ENCODE data around the gene HOOK2. TPM values are rescaled to one million over a fixed set of nuclear protein-coding genes. Genes with fewer than 3 reads are reported as not detected.
"Not testable (repeated sequence)": the region's sequence is repeated elsewhere in the genome, so short reads cannot be mapped to it uniquely, and the experiment has no call there.

The HOOK2 gene
- total RNA-seq, 2 donors from 2014 or later: 14.9 to 19.3 TPM

- Mint-ChIP-seq H3K36me3 (ENCODE audit: low read depth) (no peaks in the 10 kb centered on the region), H3K27ac (peak within 1 kb of the TSS; percentile 95), H3K4me1 (peaks cover 31% of the 10 kb centered on the region), H3K27me3 (no peaks in the 10 kb centered on the region), H3K4me3 (peak within 1 kb of the TSS; percentile 96)
- ATAC-seq: peak; percentile 42
- H3K9me3 ChIP-seq (ENCODE audit: control insufficient read depth, low read length, poor library complexity, severe bottlenecking): no peaks in the 10 kb centered on the region
- DNase-seq: peak; percentile 30 to 38 (median 32)
These were observed 51.5 kb downstream of the HOOK2 start, which contains the start of gene TNPO2 for GRCh38 chr19:12723641-12724426. Gene TNPO2 (minus strand): TSS chr19:12723932. CDS start chr19:12720977, 2,955 bp downstream.

- peak overlapping the region; percentile 96 for H3K4me3 Mint-ChIP-seq
- H3K4me1 Mint-ChIP-seq: peaks cover 31% of the 10 kb centered on the region
- H3K9me3 ChIP-seq (ENCODE audit: control insufficient read depth, low read length, poor library complexity, severe bottlenecking): no peaks in the 10 kb centered on the region
- H3K36me3 Mint-ChIP-seq (ENCODE audit: low read depth): no peaks in the 10 kb centered on the region
- DNase-seq (no peak), ATAC-seq (no peak)
- peak overlapping the region; percentile 95 for H3K27ac Mint-ChIP-seq
- no peaks in the 10 kb centered on the region for H3K27me3 Mint-ChIP-seq
These were observed 52.0 kb downstream of the HOOK2 start for GRCh38 chr19:12723381-12723640.

GRCh38 chr19:12722566-12723380 lies 52.6 kb downstream of the HOOK2 start:
- no peaks in the 10 kb centered on the region for H3K27me3 Mint-ChIP-seq
- H3K4me3 Mint-ChIP-seq: peak overlapping the region; percentile 96
- H3K36me3 Mint-ChIP-seq (ENCODE audit: low read depth): no peaks in the 10 kb centered on the region
- H3K4me1 Mint-ChIP-seq: peaks cover 31% of the 10 kb centered on the region
- H3K9me3 ChIP-seq (ENCODE audit: control insufficient read depth, low read length, poor library complexity, severe bottlenecking): no peaks in the 10 kb centered on the region
- peak; percentile 93 for ATAC-seq
- DNase-seq: peak; percentile 86 to 89 (median 86)
- H3K27ac Mint-ChIP-seq: peak overlapping the region; percentile 95

- Mint-ChIP-seq H3K4me3 (peak overlapping the region; percentile 96), H3K36me3 (ENCODE audit: low read depth) (no peaks in the 10 kb centered on the region), H3K27me3 (no peaks in the 10 kb centered on the region), H3K27ac (peak overlapping the region; percentile 95), H3K4me1 (peaks cover 31% of the 10 kb centered on the region)
- ATAC-seq (peak; percentile 52), DNase-seq (peak in 2 of 3 donors; percentile 37 to 43)
- no peaks in the 10 kb centered on the region for H3K9me3 ChIP-seq (ENCODE audit: control insufficient read depth, low read length, poor library complexity, severe bottlenecking)
These were observed 53.4 kb downstream of the HOOK2 start for GRCh38 chr19:12721656-12722565.

GRCh38 chr19:12720851-12721655 lies 54.3 kb downstream of the HOOK2 start:
- H3K4me3 Mint-ChIP-seq: peak overlapping the region; percentile 96
- ATAC-seq (no peak), DNase-seq (no peak)
- no peaks in the 10 kb centered on the region for H3K27me3 Mint-ChIP-seq
- peaks cover 28% of the 10 kb centered on the region for H3K4me1 Mint-ChIP-seq
- no peaks in the 10 kb centered on the region for H3K9me3 ChIP-seq (ENCODE audit: control insufficient read depth, low read length, poor library complexity, severe bottlenecking)
- peaks cover 2% of the 10 kb centered on the region for H3K36me3 Mint-ChIP-seq (ENCODE audit: low read depth)
- H3K27ac Mint-ChIP-seq: peak overlapping the region; percentile 95

GRCh38 chr19:12720296-12720695 lies 55.1 kb downstream of the HOOK2 start:
- Mint-ChIP-seq H3K27me3 (no peaks in the 10 kb centered on the region), H3K4me3 (peak overlapping the region; percentile 88), H3K27ac (peak overlapping the region; percentile 95), H3K4me1 (peaks cover 28% of the 10 kb centered on the region), H3K36me3 (ENCODE audit: low read depth) (peaks cover 2% of the 10 kb centered on the region)
- ATAC-seq (no peak), DNase-seq (no peak)
- no peaks in the 10 kb centered on the region for H3K9me3 ChIP-seq (ENCODE audit: control insufficient read depth, low read length, poor library complexity, severe bottlenecking)

GRCh38 chr19:12715929-12716328 lies 59.4 kb downstream of the HOOK2 start:
- Mint-ChIP-seq H3K27ac (no peak overlapping the region), H3K4me1 (peaks cover 5% of the 10 kb centered on the region), H3K4me3 (no peak overlapping the region), H3K27me3 (no peaks in the 10 kb centered on the region), H3K36me3 (ENCODE audit: low read depth) (peaks cover 3% of the 10 kb centered on the region)
- no peak for ATAC-seq
- H3K9me3 ChIP-seq (ENCODE audit: control insufficient read depth, low read length, poor library complexity, severe bottlenecking): no peaks in the 10 kb centered on the region
- DNase-seq: no peak

- Mint-ChIP-seq H3K4me1 (no peaks in the 10 kb centered on the region), H3K27me3 (no peaks in the 10 kb centered on the region), H3K4me3 (no peak overlapping the region), H3K36me3 (ENCODE audit: low read depth) (peaks cover 3% of the 10 kb centered on the region), H3K27ac (no peak overlapping the region)
- no peak for ATAC-seq
- no peaks in the 10 kb centered on the region for H3K9me3 ChIP-seq (ENCODE audit: control insufficient read depth, low read length, poor library complexity, severe bottlenecking)
- no peak for DNase-seq
These were observed 60.2 kb downstream of the HOOK2 start for GRCh38 chr19:12715102-12715501.

GRCh38 chr19:12713304-12713703 lies 62.0 kb downstream of the HOOK2 start:
- H3K4me3 Mint-ChIP-seq; DNase-seq; ATAC-seq; H3K9me3 ChIP-seq (ENCODE audit: control insufficient read depth, low read length, poor library complexity, severe bottlenecking); H3K27ac Mint-ChIP-seq; H3K36me3 Mint-ChIP-seq (ENCODE audit: low read depth); H3K27me3 Mint-ChIP-seq; H3K4me1 Mint-ChIP-seq: not testable (repeated sequence)

Other genes starting within 250 kb of the HOOK2 start
- 10 to 100 TPM; 12.0 to 14.5 TPM for gene ZNF564, start 224.1 kb downstream of the HOOK2 start, total RNA-seq
- gene ZNF490, start 164.7 kb downstream of the HOOK2 start, total RNA-seq: 1 to 10 TPM; 6.8 to 7.0 TPM
- 10 to 100 TPM; 46.2 to 47.0 TPM for gene ZNF791, start 164.6 kb downstream of the HOOK2 start, total RNA-seq
- 100 to 1,000 TPM; 157 to 181 TPM for gene MAN2B1, start 108.8 kb downstream of the HOOK2 start, total RNA-seq
- 10 to 100 TPM; 10.5 to 11.1 TPM for gene WDR83, start 108.7 kb downstream of the HOOK2 start, total RNA-seq
- gene DHPS, start 93.7 kb downstream of the HOOK2 start, total RNA-seq: 100 to 1,000 TPM; 126 to 147 TPM
- not detected for gene GNG14, start 87.6 kb downstream of the HOOK2 start, total RNA-seq
- gene FBXW9, start 78.9 kb downstream of the HOOK2 start, total RNA-seq: 1 to 10 TPM; 2.9 to 3.5 TPM
- 10 to 100 TPM; 48.6 to 60.0 TPM for gene TNPO2, start 51.6 kb downstream of the HOOK2 start, total RNA-seq
- 100 to 1,000 TPM; 176 to 185 TPM for gene TRIR, start 40.9 kb downstream of the HOOK2 start, total RNA-seq
- gene GET3, start 38.1 kb downstream of the HOOK2 start, total RNA-seq: 10 to 100 TPM; 29.8 to 32.6 TPM
- not detected for gene BEST2, start 23.8 kb downstream of the HOOK2 start, total RNA-seq
- gene JUNB, start 15.9 kb upstream of the HOOK2 start, total RNA-seq: 1,000 to 10,000 TPM; 1,500 to 1,584 TPM
- 10 to 100 TPM; 92.6 to 97.0 TPM for gene PRDX2, start 26.2 kb upstream of the HOOK2 start, total RNA-seq
- gene THSD8, start 26.5 kb upstream of the HOOK2 start, total RNA-seq: 1 to 10 TPM in 1 of 2 donors, under 1 TPM in 1; 0.85 to 3.0 TPM
- gene RNASEH2A, start 31.0 kb upstream of the HOOK2 start, total RNA-seq: 1 to 10 TPM; 3.1 to 5.7 TPM
- gene RTBDN, start 59.0 kb upstream of the HOOK2 start, total RNA-seq: not detected
- 1 to 10 TPM; 1.5 to 4.1 TPM for gene MAST1, start 63.0 kb upstream of the HOOK2 start, total RNA-seq
- 10 to 100 TPM; 17.8 to 19.8 TPM for gene DNASE2, start 105.9 kb upstream of the HOOK2 start, total RNA-seq
- not detected for gene KLF1, start 111.6 kb upstream of the HOOK2 start, total RNA-seq
- 10 to 100 TPM; 34.0 to 36.2 TPM for gene GCDH, start 115.6 kb upstream of the HOOK2 start, total RNA-seq
- gene SYCE2, start 143.7 kb upstream of the HOOK2 start, total RNA-seq: under 1 TPM; 0.52 to 0.86 TPM
- gene FARSA, start 158.2 kb upstream of the HOOK2 start, total RNA-seq: 10 to 100 TPM; 23.2 to 28.3 TPM
- 100 to 1,000 TPM; 418 to 472 TPM for gene CALR, start 163.1 kb upstream of the HOOK2 start, total RNA-seq
- 10 to 100 TPM; 74.1 to 82.1 TPM for gene RAD23A, start 170.3 kb upstream of the HOOK2 start, total RNA-seq
- gene GADD45GIP1, start 181.7 kb upstream of the HOOK2 start, total RNA-seq: 1 to 10 TPM; 6.9 to 8.3 TPM
- gene DAND5, start 194.0 kb upstream of the HOOK2 start, total RNA-seq: not detected
- gene NFIX, start 219.9 kb upstream of the HOOK2 start, total RNA-seq: under 1 TPM; 0.75 to 0.86 TPM